Natural killer cell (primary cell): ENCODE measurements around the gene SCARB1. TPM values are rescaled to one million over a fixed set of nuclear protein-coding genes. Genes with fewer than 3 reads are reported as not detected.
A peak's percentile ranks its signal among the peaks of the same experiment; 100 is the strongest.
"Not testable (repeated sequence)": the region's sequence is repeated elsewhere in the genome, so short reads cannot be mapped to it uniquely, and the experiment has no call there.

ENCODE experiments used
- ATAC-seq, 3 donors: fragments of 150-1000 bp in 2 of 3; fragments of 200-7000 bp in 1 of 3; cut with Tn5 transposase; 1 replicate in 1 of 3; 2 replicates in 2 of 3; pipeline ENCODE4 v1.10.0; 2021; ENCODE audit warnings: mild to moderate bottlenecking in 2 of 3, moderate library complexity in 2 of 3
- DNase-seq, 2 donors: peaks; one replicate each; pipeline versions ENCODE4 v3.0.0 to v3.0.0-alpha.2; 2013 to 2021; ENCODE audit warnings: mixed read lengths in 1 of 2
- H3K27ac ChIP-seq: one replicate; pipeline ENCODE4 v1.5.1; 2013; ENCODE audit warnings: mild to moderate bottlenecking, low read length
- H3K27me3 ChIP-seq: one replicate; pipeline ENCODE4 v1.6.1; 2013; ENCODE audit warnings: low read length; ENCODE audit not compliant: control insufficient read depth, insufficient read depth
- H3K36me3 ChIP-seq: one replicate; pipeline ENCODE4 v1.6.1; 2013; ENCODE audit warnings: low read length; ENCODE audit not compliant: control insufficient read depth, insufficient read depth
- H3K4me1 ChIP-seq: one replicate; pipeline ENCODE4 v1.6.1; 2013; ENCODE audit warnings: low read length; ENCODE audit not compliant: control insufficient read depth, insufficient read depth
- H3K4me3 ChIP-seq: one replicate; pipeline ENCODE4 v1.5.1; 2013; ENCODE audit warnings: low read length
- H3K9me3 ChIP-seq: one replicate; pipeline ENCODE4 v1.6.1; 2013; ENCODE audit warnings: low read length; ENCODE audit not compliant: control insufficient read depth, insufficient read depth
- H3K27ac Mint-ChIP-seq, 2 donors: one replicate each; pipeline ENCODE4 v1.8.0; 2022; ENCODE audit warnings: mild to moderate bottlenecking in 2 of 2, mixed read lengths in 2 of 2, moderate library complexity in 1 of 2
- H3K27me3 Mint-ChIP-seq, 2 donors: one replicate each; pipeline ENCODE4 v1.8.0; 2022; ENCODE audit warnings: low read depth in 2 of 2, mixed read lengths in 2 of 2
- H3K36me3 Mint-ChIP-seq: one replicate; pipeline ENCODE4 v1.8.0; 2022; ENCODE audit warnings: mixed read lengths
- H3K4me1 Mint-ChIP-seq, 2 donors: one replicate each; pipeline ENCODE4 v1.8.0; 2022; ENCODE audit warnings: mixed read lengths in 2 of 2
- H3K4me3 Mint-ChIP-seq: one replicate; pipeline ENCODE4 v1.8.0; 2022; ENCODE audit warnings: mild to moderate bottlenecking, moderate library complexity, mixed read lengths
- H3K9me3 Mint-ChIP-seq, 2 donors: one replicate each; pipeline ENCODE4 v1.8.0; 2022; ENCODE audit warnings: mixed read lengths in 2 of 2
- WGBS: methylation state at CpG from one replicate; pipeline ENCODE4 v1.1.7; 2013; ENCODE audit warnings: missing lambda C conversion rate; ENCODE audit not compliant: insufficient coverage; 5-methylcytosine and 5-hydroxymethylcytosine counted together
- intact Hi-C: fragments of 100-400 bp; cut with micrococcal nuclease; formaldehyde crosslinking; loops from one replicate; pipeline ENCODE4 v1.14.2; 2022
- total RNA-seq, 4 donors: library from RNA; stranded (reverse); fragments of 120-200 nt in 1 of 4; gene quantifications; one replicate each; pipeline versions ENCODE4 v1.2.3 to v1.2.4, GENCODE V29; 2013 to 2022
- TF ChIP-seq, protein P1 (sequence below): fragments of 200-600 bp; IDR thresholded peaks from one replicate; pipeline ENCODE4 v1.8.0; 2022; ENCODE audit warnings: antibody characterized with exemption

Gene SCARB1, protein sequence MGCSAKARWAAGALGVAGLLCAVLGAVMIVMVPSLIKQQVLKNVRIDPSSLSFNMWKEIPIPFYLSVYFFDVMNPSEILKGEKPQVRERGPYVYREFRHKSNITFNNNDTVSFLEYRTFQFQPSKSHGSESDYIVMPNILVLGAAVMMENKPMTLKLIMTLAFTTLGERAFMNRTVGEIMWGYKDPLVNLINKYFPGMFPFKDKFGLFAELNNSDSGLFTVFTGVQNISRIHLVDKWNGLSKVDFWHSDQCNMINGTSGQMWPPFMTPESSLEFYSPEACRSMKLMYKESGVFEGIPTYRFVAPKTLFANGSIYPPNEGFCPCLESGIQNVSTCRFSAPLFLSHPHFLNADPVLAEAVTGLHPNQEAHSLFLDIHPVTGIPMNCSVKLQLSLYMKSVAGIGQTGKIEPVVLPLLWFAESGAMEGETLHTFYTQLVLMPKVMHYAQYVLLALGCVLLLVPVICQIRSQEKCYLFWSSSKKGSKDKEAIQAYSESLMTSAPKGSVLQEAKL
- 1 to 10 TPM; 1.1 to 2.7 (median 1.3) TPM for total RNA-seq
- 2.9 TPM for total RNA-seq (2013)

DNA sequence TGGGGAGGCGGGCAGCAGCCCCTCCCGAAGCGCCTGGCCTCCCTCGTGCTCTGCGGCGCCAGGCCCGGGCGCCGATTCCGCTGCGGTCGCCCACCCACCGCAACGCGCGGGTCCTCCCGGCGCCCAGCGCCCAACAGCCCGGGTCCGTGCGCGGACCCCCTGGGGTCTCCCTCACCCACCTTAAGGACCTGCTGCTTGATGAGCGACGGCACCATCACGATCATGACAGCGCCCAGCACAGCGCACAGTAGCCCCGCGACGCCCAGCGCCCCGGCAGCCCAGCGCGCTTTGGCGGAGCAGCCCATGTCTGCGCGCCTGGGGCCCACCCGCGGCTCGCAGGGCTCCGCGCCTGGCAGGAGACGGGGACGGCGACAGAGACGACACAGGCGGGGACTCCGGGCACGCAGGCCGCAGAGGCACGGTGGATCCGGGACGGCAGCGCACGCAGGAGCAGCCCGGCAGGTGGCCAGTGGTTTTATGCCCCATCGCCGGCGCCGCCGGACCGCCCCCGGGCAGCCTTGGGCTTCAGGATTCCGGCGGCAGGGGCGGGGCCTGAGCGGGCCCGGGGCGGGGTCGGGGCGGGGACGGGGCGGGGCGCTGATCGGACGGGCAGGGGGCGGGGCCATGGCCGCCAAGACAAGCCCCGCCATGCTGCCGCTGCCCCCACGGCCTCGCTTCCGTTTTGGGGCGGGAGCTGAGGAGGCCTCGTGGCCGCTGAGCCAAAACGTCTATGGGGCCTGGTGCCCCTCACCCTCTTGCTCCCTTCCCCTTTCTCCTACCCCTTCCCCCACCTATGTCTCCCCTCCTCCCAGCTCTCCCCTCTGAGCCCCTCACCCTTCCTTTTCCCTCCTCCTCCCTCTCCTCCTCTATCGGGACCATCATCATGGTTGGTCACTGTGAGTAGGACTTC lies at the start of gene SCARB1:
Gene SCARB1 (minus strand): TSS at position 449 of the 910 bp plus-strand sequence. CDS start 144 bp downstream, at position 305.
- H3K27ac ChIP-seq = no peak within 1 kb of the TSS
- H3K36me3 ChIP-seq = no peaks in the 10 kb centered on the region
- Mint-ChIP-seq H3K4me1 (peaks cover 0 to 21% of the 10 kb centered on the region in 2 donors), H3K27me3 (peaks cover 4 to 15% of the 10 kb centered on the region in 2 donors), H3K27ac (peak within 1 kb of the TSS in 1 of 2 donors; percentile 85), H3K9me3 (no peaks in the 10 kb centered on the region), H3K36me3 (no peaks in the 10 kb centered on the region), H3K4me3 (peak within 1 kb of the TSS; percentile 81)
- peak within 1 kb of the TSS; percentile 32 for H3K4me3 ChIP-seq
- ATAC-seq (peak; percentile 92 to 96 (median 95)), DNase-seq (peak; percentile 67 to 85)
- under 1% methylated on average over 89 of the region's 89 CpGs for WGBS
- peaks cover 3% of the 10 kb centered on the region for H3K27me3 ChIP-seq
- TF ChIP-seq, protein P1, sequence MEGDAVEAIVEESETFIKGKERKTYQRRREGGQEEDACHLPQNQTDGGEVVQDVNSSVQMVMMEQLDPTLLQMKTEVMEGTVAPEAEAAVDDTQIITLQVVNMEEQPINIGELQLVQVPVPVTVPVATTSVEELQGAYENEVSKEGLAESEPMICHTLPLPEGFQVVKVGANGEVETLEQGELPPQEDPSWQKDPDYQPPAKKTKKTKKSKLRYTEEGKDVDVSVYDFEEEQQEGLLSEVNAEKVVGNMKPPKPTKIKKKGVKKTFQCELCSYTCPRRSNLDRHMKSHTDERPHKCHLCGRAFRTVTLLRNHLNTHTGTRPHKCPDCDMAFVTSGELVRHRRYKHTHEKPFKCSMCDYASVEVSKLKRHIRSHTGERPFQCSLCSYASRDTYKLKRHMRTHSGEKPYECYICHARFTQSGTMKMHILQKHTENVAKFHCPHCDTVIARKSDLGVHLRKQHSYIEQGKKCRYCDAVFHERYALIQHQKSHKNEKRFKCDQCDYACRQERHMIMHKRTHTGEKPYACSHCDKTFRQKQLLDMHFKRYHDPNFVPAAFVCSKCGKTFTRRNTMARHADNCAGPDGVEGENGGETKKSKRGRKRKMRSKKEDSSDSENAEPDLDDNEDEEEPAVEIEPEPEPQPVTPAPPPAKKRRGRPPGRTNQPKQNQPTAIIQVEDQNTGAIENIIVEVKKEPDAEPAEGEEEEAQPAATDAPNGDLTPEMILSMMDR = no peak
- peaks cover 18% of the 10 kb centered on the region for H3K4me1 ChIP-seq
- intact Hi-C loops = no loop called here
- H3K9me3 ChIP-seq = no peaks in the 10 kb centered on the region

DNA sequence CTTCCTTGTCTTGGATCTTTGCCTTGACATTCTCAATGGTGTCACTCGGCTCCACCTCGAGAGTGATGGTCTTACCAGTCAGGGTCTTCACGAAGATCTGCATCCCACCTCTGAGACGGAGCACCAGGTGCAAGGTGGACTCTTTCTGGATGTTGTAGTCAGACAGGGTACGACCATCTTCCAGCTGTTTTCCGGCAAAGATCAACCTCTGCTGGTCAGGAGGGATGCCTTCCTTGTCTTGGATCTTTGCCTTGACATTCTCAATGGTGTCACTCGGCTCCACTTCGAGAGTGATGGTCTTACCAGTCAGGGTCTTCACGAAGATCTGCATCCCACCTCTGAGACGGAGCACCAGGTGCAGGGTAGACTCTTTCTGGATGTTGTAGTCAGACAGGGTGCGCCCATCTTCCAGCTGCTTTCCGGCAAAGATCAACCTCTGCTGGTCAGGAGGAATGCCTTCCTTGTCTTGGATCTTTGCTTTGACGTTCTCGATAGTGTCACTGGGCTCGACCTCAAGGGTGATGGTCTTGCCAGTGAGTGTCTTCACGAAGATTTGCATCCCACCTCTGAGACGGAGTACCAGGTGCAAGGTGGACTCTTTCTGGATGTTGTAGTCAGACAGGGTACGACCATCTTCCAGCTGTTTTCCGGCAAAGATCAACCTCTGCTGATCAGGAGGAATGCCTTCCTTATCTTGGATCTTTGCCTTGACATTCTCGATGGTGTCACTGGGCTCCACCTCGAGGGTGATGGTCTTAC lies 49.0 kb upstream of the SCARB1 start:
- Histone ChIP-seq H3K36me3 (peaks cover 23% of the 10 kb centered on the region), H3K4me1 (peaks cover 39% of the 10 kb centered on the region)
- H3K27me3 ChIP-seq, H3K9me3 Mint-ChIP-seq, H3K9me3 ChIP-seq, H3K27me3 Mint-ChIP-seq, H3K27ac ChIP-seq, DNase-seq, intact Hi-C loops, ATAC-seq, H3K4me3 ChIP-seq: not testable (repeated sequence)
- peak overlapping the region; percentile 100 for H3K27ac Mint-ChIP-seq
- H3K4me1 Mint-ChIP-seq = peaks cover 67 to 72% of the 10 kb centered on the region in 2 donors
- H3K4me3 Mint-ChIP-seq = peak overlapping the region; percentile 100
- H3K36me3 Mint-ChIP-seq = peaks cover 29% of the 10 kb centered on the region
- 92% methylated on average over 14 of the region's 21 CpGs for WGBS

DNA sequence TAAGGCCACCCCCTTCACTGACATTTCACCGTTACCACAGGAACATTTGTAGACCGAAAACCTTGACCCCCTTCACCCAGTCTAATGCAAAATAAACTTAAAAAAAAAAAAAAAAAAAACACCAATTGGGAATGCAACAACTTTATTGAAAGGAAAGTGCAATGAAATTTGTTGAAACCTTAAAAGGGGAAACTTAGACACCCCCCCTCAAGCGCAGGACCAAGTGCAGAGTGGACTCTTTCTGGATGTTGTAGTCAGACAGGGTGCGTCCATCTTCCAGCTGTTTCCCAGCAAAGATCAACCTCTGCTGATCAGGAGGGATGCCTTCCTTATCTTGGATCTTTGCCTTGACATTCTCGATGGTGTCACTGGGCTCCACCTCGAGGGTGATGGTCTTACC lies 47.9 kb upstream of the SCARB1 start:
- intact Hi-C loops, H3K27ac ChIP-seq, H3K27me3 Mint-ChIP-seq, H3K4me3 ChIP-seq, H3K9me3 ChIP-seq, H3K27me3 ChIP-seq, ATAC-seq, DNase-seq, H3K9me3 Mint-ChIP-seq: not testable (repeated sequence)
- H3K27ac Mint-ChIP-seq = peak overlapping the region; percentile 75 to 82
- peak overlapping the region; percentile 63 for H3K4me3 Mint-ChIP-seq
- peaks cover 29% of the 10 kb centered on the region for H3K36me3 Mint-ChIP-seq
- H3K4me1 Mint-ChIP-seq = peaks cover 59 to 64% of the 10 kb centered on the region in 2 donors
- H3K4me1 ChIP-seq = peaks cover 27% of the 10 kb centered on the region
- H3K36me3 ChIP-seq = peaks cover 23% of the 10 kb centered on the region
- WGBS = 91% methylated on average over 5 of the region's 6 CpGs
